Left colon (tissue), 2 donors: Measurements from ENCODE around the gene ZBTB20. TPM values are rescaled to one million over a fixed set of nuclear protein-coding genes. Genes with fewer than 3 reads are reported as not detected.

Source experiments
- ATAC-seq: fragments of 200-7000 bp; cut with Tn5 transposase; one replicate; pipeline ENCODE4 v1.9.1; 2020; ENCODE audit warnings: mild to moderate bottlenecking, moderate library complexity
- DNase-seq, 2 donors: peaks; one replicate each; pipeline ENCODE4 v3.0.0-alpha.2; 2020
- intact Hi-C, 2 donors: fragments of 100-400 bp; cut with DNase I in 1 of 2; cut with micrococcal nuclease in 1 of 2; formaldehyde crosslinking; loops; one replicate each; pipeline versions ENCODE4 v1.11.2 to v1.14.0; 2022; cut with DNase I, micrococcal nuclease
- total RNA-seq, 2 donors: library from RNA; stranded (reverse); fragmentation: NEBNext Ultra II Directional; extraction: Animal tissue kit (Norgen Biotek cat#: 25700); gene quantifications; one replicate each; pipeline ENCODE4 v1.2.1, GENCODE V29; 2021
- donor health status: DM: no; HTN: no; CAD: no.
- donor health status: DM: yes; HTN: yes; CAD: no.

ZBTB20 gene
- total RNA-seq, 2 donors from 2014 or later: 27.1 to 27.3 TPM

GRCh38 chr3:114464548-114464947, 682.5 kb downstream of the ZBTB20 start:
- intact Hi-C loops: no loop called here
- ATAC-seq: no peak
- no peak for DNase-seq

DNA sequence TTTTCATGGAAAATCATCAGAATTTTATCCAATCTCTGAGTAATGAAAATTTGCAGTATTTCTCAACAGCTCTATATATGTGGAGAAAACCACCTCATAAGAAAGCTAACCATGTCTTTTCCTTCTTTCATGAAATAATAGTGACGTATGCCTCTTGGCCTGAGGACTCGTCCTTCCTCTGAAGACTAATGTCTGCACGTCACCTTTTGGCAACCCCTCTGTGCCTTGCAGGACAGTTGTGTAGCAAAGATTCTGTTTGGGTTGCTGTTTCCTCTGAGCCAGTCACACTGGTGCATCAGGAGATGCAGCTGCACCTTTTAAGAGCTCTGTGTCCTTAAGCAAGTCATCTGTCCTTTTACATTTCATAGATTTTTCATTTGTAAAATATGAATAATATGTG, 684.3 kb downstream of the ZBTB20 start:
- DNase-seq: no peak
- intact Hi-C loops: no loop called here
- no peak for ATAC-seq

- DNase-seq (no peak), ATAC-seq (no peak)
- intact Hi-C loops: no loop called here
These were observed 686.6 kb downstream of the ZBTB20 start for GRCh38 chr3:114460459-114460858.

DNA sequence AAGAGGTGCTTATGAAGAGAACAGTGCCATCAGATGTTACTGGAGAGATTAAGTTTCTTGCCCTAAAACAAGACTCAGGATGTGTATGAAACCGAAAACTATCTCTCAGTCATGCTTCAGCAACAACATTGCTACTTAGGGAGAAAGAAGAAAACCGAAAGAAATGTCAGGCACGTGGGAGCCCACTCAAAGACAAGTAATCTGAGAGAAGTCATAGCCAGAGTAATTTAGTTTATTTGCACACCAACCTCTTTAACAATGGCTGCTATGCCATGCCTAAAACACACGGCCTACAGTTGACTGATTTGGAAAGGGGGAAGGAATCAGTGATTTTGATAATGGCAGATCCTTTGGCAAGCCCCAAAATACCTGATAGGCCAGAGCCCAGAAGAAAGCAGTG, 690.3 kb downstream of the ZBTB20 start:
- intact Hi-C loops: no loop called here
- ATAC-seq: no peak
- DNase-seq: no peak

DNA sequence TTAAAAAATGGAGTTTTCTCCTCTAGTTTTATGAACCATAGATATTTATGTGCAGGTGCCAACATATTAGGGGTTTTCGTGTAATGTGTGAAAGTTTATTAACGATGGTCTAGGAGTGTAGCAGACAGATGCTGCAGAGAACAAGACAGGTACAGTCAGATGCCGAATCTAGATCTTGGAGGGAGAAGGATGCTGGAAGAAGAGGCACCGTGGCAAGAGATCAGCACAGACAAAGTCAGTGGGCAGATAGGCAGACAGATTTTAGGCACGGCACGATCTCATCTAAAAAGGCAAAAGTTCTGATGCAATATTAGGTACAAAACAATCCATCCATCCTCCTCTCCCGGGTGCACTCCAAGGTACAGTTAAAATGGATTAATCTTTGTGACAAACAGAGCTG, 691.7 kb downstream of the ZBTB20 start:
- intact Hi-C loops: no loop called here
- ATAC-seq (no peak), DNase-seq (no peak)

DNA sequence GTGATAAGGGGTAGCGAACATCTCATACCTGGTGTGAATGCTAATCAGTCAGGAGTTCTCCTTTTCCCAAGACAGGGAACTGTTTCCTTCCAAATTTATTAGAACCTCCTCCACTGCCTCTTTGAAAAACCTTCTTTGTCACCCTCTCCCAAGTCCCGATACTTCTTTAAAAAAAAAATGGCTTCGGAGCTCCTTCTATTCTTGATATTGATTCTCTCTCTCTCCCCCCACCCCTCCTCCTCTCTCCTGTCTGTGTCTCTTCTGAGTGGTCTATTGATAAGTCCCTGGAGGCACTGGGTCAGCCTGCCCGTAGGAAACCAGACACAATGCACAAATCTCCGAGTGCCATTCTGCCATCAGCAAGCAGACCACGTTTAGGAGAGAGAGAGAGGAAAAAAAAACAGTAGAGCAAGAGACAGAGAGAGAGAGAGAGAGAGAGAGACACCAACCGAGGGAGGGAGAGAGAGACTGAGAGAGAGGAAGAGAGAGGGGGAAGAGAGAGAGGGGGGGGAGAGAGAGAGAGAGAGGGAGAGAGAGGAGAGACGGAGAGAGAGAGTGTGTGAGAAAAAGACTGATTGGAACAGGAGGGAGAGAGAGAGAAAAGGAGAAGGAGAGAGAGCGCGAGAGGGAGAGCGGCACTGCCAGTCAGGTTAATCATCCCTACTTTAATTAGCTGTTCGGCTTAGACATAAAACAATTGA, 692.4 kb downstream of the ZBTB20 start:
- no peak for ATAC-seq
- intact Hi-C loops: no loop called here
- DNase-seq: no peak

GRCh38 chr3:114453361-114453780, 693.7 kb downstream of the ZBTB20 start:
- intact Hi-C loops: no loop called here
- ATAC-seq (no peak), DNase-seq (no peak)

DNA sequence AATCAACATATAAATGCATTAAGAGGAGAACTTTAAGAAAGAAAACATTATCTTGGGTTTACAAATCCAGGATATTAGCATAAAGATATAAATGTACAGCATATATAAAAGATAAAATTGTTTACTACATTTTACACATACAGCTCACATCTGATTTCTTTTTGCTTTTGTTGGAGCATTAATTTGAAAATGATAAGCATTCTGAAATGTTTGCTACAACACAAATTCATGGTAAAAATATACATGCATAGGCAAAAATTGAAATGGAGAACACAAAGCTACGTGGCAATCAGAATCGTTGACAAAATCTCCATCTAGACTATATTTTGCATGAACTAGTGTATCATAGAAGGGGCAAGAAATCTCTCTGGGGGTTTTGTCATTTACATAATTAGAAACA, 694.2 kb downstream of the ZBTB20 start:
- DNase-seq (no peak), ATAC-seq (no peak)
- intact Hi-C loops: no loop called here

GRCh38 chr3:114452256-114452655, 694.8 kb downstream of the ZBTB20 start:
- no peak for ATAC-seq
- intact Hi-C loops: no loop called here
- no peak for DNase-seq

- peak; percentile 64 for ATAC-seq
- DNase-seq: no peak
- intact Hi-C loops: no loop called here
These were observed 695.5 kb downstream of the ZBTB20 start for GRCh38 chr3:114451561-114452018.

GRCh38 chr3:114451051-114451451, 696.0 kb downstream of the ZBTB20 start:
- DNase-seq: no peak

GRCh38 chr3:114450008-114450596, 697.0 kb downstream of the ZBTB20 start:
- DNase-seq (no peak), ATAC-seq (no peak)
- intact Hi-C loops: no loop called here

More at GRCh38 chr3:114451051-114451451, 696.0 kb downstream of the ZBTB20 start:
- intact Hi-C loops: no loop called here
- ATAC-seq: no peak

- ATAC-seq (no peak), DNase-seq (no peak)
- intact Hi-C loops: no loop called here
These were observed 697.6 kb downstream of the ZBTB20 start for GRCh38 chr3:114449271-114450007.

- ATAC-seq: no peak
- intact Hi-C loops: no loop called here
- no peak for DNase-seq
These were observed 699.1 kb downstream of the ZBTB20 start for GRCh38 chr3:114447950-114448479.

- intact Hi-C loops: no loop called here
- no peak for DNase-seq
- no peak for ATAC-seq
These were observed 699.5 kb downstream of the ZBTB20 start for GRCh38 chr3:114447545-114447944.

DNA sequence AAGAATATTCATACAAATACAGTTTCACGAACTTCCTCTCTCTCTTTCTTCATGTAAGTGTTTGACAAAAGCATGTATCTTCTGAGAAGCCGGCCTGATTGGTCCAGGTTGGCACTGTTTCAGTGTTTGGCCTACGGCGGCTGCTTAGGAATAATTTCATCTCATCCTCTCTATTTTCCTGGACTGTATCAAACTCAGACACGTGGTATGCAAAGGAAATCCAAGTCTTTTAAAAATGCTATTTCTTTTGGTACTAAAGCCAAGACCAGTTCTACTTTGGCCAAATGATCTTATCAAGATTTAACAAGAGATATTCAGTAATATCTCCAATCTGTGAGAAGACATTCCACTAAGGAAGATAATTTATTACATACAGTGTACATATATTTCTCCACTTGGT, 700.5 kb downstream of the ZBTB20 start:
- intact Hi-C loops: no loop called here
- ATAC-seq (no peak), DNase-seq (no peak)

- intact Hi-C loops: no loop called here
- ATAC-seq: no peak
- DNase-seq: no peak
These were observed 701.9 kb downstream of the ZBTB20 start for GRCh38 chr3:114445233-114445632.

DNA sequence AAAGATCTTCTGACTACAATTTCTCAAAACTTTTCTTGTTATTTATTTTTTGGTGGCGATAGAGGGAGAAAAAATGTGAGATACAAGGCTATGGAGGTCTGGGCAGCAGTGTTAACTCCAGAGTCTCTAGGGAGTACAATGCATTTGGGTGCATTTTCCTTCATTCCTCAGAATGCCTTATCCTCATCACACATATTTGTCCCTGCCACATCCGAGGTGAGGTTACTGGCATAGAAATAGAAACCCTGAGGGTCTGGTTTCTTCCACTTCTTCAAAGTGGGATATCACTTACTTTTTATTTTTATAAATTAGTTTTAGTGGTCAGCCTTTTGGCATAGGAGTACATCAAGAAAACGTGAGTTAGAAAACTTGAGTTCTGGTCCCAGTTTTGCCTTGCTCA, 702.9 kb downstream of the ZBTB20 start:
- ATAC-seq (no peak), DNase-seq (no peak)
- intact Hi-C loops: no loop called here

GRCh38 chr3:114442246-114442645, 704.8 kb downstream of the ZBTB20 start:
- intact Hi-C loops: no loop called here
- no peak for DNase-seq
- ATAC-seq: no peak

- DNase-seq (no peak), ATAC-seq (no peak)
- intact Hi-C loops: no loop called here
These were observed 705.7 kb downstream of the ZBTB20 start for GRCh38 chr3:114441386-114441785.
